ENCODE data around the gene SRRM3. TPM values are rescaled to one million over a fixed set of nuclear protein-coding genes. Genes with fewer than 3 reads are reported as not detected.
"Not testable (repeated sequence)": the region's sequence is repeated elsewhere in the genome, so short reads cannot be mapped to it uniquely, and the experiment has no call there.

The SRRM3 gene
- polyA plus RNA-seq, 1 experiment = 0.80 TPM

DNA sequence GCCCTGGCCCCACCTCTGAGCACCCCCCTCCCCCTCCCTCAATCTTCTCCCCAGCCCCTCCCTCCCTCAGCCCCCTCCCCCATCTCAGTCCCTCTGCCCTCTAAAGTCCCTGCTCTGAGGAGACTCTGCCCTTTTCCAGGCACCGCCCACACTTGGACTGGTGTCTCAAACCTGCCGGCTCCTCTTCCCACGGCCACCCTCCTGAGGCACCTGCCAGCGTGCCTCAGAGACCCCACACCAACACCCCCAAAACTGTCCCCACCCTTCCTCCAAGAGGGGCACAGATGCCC lies 66.1 kb downstream of the SRRM3 start:
- CTCF ChIA-PET = interaction anchor here (1.7 kb wide), 1 partner anchor 90 kb away, joined by 5 read pairs; no protein-coding TSS in a partner anchor
- H3K27me3 ChIP-seq (ENCODE audit: control insufficient read depth, insufficient read depth, low read length) = peaks cover 29% of the 10 kb centered on the region

DNA sequence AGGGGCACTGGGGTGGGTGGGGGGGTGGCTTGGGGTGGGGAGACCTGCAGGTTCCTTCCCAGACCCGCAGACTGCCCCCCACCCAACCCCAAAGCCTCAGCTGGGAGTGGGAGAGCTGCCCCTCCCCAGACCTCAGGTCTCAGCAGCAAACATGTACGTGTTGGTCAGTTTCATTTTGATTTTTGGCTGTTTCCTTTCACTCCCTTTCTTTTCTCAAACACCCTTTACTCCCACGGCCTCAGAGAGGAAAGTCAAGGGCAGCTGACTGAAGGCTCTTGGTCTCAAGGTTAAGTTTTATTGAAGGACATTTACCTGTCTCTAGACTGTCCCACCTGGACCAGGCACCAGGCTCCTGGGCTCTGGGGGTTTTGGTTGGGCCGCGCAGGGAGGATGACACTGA lies 66.7 kb downstream of the SRRM3 start:
- ChIA-PET CTCF (interaction anchor here (1.0 to 1.7 kb wide), 2 partner anchors 24 to 90 kb away, joined by 3 to 5 read pairs; no protein-coding TSS in a partner anchor), POLR2A (no interaction called here)
- peaks cover 33% of the 10 kb centered on the region for H3K27me3 ChIP-seq (ENCODE audit: control insufficient read depth, insufficient read depth, low read length)
- H3K36me3 ChIP-seq (ENCODE audit: control insufficient read depth, insufficient read depth, low read length) = no peaks in the 10 kb centered on the region
- no peak overlapping the region for H3K4me3 ChIP-seq (ENCODE audit: low read depth, low read length)
- no peak for DNase-seq (ENCODE audit: low read depth)
- TF ChIP-seq, protein P1, sequence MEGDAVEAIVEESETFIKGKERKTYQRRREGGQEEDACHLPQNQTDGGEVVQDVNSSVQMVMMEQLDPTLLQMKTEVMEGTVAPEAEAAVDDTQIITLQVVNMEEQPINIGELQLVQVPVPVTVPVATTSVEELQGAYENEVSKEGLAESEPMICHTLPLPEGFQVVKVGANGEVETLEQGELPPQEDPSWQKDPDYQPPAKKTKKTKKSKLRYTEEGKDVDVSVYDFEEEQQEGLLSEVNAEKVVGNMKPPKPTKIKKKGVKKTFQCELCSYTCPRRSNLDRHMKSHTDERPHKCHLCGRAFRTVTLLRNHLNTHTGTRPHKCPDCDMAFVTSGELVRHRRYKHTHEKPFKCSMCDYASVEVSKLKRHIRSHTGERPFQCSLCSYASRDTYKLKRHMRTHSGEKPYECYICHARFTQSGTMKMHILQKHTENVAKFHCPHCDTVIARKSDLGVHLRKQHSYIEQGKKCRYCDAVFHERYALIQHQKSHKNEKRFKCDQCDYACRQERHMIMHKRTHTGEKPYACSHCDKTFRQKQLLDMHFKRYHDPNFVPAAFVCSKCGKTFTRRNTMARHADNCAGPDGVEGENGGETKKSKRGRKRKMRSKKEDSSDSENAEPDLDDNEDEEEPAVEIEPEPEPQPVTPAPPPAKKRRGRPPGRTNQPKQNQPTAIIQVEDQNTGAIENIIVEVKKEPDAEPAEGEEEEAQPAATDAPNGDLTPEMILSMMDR (IDR thresholded peaks at IDR 0.05; ENCODE audit: insufficient read depth, low read depth, low read length) = no peak

More for the DNA sequence above, 66.1 kb downstream of the SRRM3 start:
- H3K36me3 ChIP-seq (ENCODE audit: control insufficient read depth, insufficient read depth, low read length) = no peaks in the 10 kb centered on the region
- TF ChIP-seq, protein P1 (IDR thresholded peaks at IDR 0.05; ENCODE audit: insufficient read depth, low read depth, low read length) = no peak
- no peak for DNase-seq (ENCODE audit: low read depth)
- POLR2A ChIA-PET = no interaction called here
- H3K4me3 ChIP-seq (ENCODE audit: low read depth, low read length) = no peak overlapping the region

DNA sequence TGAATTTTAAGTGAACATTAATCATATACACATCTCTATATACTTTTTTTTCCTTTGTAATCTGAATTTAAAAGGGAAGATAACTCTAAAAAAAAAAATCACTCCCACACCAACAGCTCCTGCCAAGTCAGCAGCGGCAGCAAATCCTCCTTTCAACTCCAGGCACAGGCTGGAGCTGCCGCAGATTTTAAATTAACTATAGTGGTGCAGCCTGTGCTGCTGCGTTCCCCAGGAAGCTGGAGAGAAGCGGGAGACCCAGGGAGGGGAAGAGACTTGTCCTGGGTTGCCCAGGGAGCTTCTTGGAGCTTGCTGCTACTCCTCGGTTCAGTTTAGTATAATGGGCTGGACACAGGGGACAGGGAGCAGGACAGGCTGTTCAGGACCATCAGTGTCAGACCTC lies 68.2 kb downstream of the SRRM3 start:
- DNase-seq (ENCODE audit: low read depth) = no peak
- ChIA-PET CTCF (interaction anchor here (0.6 to 1.2 kb wide), 4 partner anchors 30 to 92 kb away, joined by 3 to 5 read pairs (median 4); no protein-coding TSS in a partner anchor), POLR2A (interaction anchor here (0.6 kb wide), 1 partner anchor 41 kb away, joined by 5 read pairs; no protein-coding TSS in a partner anchor)
- no peaks in the 10 kb centered on the region for H3K36me3 ChIP-seq (ENCODE audit: control insufficient read depth, insufficient read depth, low read length)
- peaks cover 39% of the 10 kb centered on the region for H3K27me3 ChIP-seq (ENCODE audit: control insufficient read depth, insufficient read depth, low read length)
- H3K4me3 ChIP-seq (ENCODE audit: low read depth, low read length) = no peak overlapping the region
- TF ChIP-seq, protein P1 (IDR thresholded peaks at IDR 0.05; ENCODE audit: insufficient read depth, low read depth, low read length) = no peak

DNA sequence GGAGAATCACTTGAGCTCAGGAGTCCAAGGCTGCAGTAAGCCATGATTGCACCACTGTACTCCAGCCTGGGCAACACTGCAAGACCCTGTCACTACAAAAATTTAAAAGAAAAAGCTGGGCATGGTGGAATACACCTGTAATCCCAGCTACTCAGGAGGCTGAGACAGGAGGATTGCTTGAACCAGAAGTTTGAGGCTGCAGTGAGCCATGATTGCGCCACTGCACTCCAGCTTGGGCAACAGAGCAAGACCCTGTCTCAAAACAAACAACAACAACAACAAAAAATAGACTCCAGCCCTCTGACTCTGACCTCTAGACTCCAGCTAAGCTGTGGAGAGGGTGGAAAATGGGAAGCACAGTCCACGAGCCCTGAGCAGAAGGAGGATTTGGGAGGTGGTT lies 69.7 kb downstream of the SRRM3 start:
- DNase-seq (ENCODE audit: low read depth); H3K4me3 ChIP-seq (ENCODE audit: low read depth, low read length); H3K36me3 ChIP-seq (ENCODE audit: control insufficient read depth, insufficient read depth, low read length); POLR2A ChIA-PET: not testable (repeated sequence)
- H3K27me3 ChIP-seq (ENCODE audit: control insufficient read depth, insufficient read depth, low read length) = peaks cover 41% of the 10 kb centered on the region
- CTCF ChIA-PET = interaction anchor here (1.6 to 2.4 kb wide), 2 partner anchors 9 to 43 kb away, joined by 6 to 7 read pairs; no protein-coding TSS in a partner anchor

DNA sequence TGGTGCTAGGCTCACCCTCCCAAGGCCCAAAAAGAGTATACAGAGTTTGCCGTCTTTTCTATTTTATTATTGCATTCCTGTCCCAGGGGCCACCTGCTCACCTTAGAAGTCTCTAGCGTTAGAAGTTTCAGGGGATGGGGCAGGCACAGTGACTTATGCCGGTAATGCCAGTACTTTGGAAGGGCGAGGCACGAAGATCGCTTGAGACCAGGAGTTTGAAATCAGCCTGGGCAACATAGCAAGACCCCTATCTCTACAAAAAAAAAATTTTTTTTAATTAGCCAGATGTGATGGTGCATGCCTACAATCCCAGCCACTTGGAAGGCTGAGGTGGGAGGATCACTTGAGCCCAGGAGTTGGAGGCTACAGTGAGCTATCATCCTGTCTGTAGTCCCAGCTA lies 70.4 kb downstream of the SRRM3 start:
- TF ChIP-seq, protein P1 (IDR thresholded peaks at IDR 0.05; ENCODE audit: insufficient read depth, low read depth, low read length) = no peak
- Histone ChIP-seq H3K4me3 (ENCODE audit: low read depth, low read length) (no peak overlapping the region), H3K36me3 (ENCODE audit: control insufficient read depth, insufficient read depth, low read length) (no peaks in the 10 kb centered on the region), H3K27me3 (ENCODE audit: control insufficient read depth, insufficient read depth, low read length) (peaks cover 40% of the 10 kb centered on the region)
- POLR2A ChIA-PET = no interaction called here
- no peak for DNase-seq (ENCODE audit: low read depth)
- CTCF ChIA-PET = interaction anchor here (1.6 to 2.4 kb wide), 2 partner anchors 9 to 42 kb away, joined by 6 to 7 read pairs; no protein-coding TSS in a partner anchor

All from BJ (cell line).